NCI-H2227 treated with DMSO at 0.1 percent for 48 hours (cell line): Measurements from ENCODE around the gene DGCR2.
"Not testable (repeated sequence)": the region's sequence is repeated elsewhere in the genome, so short reads cannot be mapped to it uniquely, and the experiment has no call there.

ENCODE experiments used
- DNase-seq: peaks from one replicate; lab custom pipeline; 2025; lab: John Stamatoyannopoulos, UW

DGCR2 gene

DNA sequence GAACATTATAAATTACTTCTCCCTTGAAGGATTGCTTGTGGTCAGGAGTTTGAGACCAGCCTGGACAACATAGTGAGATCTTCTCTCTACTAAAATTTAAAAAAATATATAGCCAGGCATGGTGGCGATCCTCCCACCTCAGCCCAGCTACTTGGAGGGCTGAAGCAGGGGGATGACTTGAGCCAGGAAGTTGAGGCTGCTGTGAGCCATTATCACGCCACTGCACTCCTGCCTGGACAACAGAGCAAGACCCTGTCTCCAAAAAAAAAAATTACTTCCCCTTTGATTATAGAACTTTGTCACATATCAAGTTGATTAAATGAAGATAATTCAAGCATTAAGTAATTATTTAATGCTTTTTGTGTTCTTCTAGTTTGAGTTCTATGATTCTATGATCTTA, 121.0 kb downstream of the DGCR2 start:
- no peak for DNase-seq

DNA sequence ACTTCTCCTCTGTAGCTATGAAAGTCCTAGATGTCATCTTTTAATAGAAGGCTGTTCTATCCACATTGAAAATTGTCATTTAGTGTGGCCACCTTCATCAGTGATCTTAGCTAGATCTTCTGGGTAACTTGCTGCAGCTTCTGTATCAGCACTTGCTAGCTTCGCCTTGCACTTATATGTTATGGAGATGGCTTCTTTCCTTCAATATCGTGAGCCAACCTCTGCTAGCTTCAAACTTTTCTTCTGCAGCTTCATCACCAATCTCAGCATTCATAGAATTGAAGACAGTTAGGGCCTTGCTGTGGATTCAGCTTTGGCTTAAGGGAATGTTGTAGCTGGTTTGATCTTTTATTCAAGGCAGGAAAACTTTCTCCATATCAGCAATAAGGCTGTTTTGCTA, 122.1 kb downstream of the DGCR2 start:
- DNase-seq = not testable (repeated sequence)

DNA sequence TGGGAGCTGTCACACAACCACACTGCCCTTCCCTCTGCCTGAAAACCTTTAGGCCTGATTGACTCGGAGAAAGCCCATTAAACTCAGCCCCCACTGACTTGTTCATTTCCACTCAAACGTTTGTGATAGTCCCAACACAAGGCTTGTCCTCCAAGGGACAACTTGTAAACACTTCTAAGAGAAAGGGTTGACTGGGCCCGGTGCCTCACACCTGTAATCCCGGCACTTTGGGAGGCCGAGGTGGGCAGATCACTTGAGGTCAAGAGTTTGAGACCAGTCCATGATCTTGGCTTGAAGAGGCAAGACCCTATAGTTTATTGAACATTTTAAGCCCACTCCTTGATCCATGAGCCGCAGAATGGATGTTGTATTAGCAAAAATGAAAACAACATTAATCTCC, 122.8 kb downstream of the DGCR2 start:
- no peak for DNase-seq

DNA sequence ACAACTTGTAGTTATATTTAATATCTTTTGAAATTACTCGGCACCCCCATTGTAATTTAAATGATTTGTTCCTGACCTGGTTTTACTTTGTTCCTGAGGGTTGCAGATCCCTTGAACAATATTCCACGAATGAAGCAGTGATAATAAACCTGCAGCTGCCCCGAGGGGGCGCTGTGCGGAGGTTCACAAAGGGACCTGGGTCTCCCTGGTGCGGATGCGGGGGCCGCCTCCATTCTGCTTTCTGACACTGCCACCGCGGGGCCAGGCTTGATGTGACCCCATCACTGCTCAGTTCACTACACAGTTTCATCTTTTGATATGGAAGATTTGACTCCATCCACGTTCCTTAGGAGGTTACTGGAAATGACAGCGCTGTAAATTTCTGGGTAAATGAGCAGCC, 123.2 kb downstream of the DGCR2 start:
- no peak for DNase-seq

DNA sequence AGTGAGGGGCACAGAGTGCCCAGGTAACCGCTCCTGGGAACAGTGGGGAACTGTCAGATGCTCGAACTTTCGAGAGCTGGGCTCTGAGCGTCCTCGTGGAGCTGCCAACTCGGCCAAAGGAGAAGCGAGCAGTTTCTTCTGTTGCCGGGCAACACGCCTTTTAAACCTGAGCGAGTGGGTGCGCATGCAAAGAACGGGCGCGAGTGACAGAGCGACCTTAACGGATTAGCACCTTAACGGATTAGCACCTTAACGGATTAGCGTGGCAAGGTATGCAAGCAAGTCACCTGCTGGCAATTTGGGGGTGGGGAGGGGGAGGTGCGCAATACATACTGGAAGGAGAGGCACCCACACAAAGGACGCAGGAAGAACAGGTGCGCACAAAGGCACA, 124.3 kb downstream of the DGCR2 start:
- no peak for DNase-seq

DNA sequence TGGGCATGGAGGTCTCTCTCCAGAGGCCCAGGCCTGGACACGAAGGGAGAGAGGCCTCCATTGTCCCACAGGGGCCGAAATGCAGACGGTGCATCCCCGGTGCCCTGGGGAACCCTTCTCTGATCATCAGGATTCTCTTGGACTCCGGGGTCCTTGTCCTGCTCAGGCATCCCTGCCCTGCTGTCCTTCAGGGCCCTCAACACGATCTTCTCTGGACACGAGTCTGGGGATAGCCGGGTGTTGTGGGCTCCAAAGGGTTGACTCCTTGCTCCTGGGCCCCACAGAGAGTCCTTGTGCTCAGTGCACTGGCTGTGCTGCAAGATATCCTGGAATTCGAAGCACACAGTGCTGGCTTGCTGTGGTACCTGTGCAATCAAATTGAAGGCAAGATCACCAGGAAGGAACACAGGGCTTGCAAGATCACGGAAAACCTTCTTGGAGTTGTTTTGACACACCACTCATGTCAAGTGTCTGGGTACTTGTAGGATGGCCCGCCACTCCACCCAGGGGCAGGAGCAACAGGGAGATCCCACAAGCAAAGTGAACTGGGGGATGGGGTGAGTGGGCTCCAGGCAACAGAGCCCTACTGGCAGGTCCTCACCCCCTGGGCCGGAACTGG, 124.8 kb downstream of the DGCR2 start:
- DNase-seq = no peak

DNA sequence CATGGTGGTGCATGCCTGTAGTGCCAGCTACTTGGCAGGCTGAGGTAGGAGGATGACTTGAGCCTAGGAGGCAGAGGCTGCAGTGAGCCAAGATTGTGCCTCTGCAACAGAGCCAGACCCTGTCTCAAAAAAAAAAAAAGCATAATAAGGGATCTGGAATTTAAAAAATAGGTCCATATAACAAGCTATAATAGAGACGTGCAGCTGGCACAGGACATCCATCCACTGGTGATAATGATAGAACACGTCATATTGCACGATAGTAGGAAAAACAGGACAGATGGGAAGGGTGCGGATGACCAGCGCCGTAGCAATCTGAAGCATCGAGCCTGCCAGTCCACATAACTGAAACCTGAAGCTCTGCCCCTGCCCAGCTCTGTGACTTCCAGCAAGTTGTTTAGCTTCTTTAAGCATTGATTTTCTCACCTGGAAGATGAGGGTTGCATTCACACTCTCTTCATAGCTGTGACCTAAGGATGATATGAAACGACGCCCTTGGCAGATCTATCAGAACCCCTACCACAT, 125.8 kb downstream of the DGCR2 start:
- DNase-seq = no peak

DNA sequence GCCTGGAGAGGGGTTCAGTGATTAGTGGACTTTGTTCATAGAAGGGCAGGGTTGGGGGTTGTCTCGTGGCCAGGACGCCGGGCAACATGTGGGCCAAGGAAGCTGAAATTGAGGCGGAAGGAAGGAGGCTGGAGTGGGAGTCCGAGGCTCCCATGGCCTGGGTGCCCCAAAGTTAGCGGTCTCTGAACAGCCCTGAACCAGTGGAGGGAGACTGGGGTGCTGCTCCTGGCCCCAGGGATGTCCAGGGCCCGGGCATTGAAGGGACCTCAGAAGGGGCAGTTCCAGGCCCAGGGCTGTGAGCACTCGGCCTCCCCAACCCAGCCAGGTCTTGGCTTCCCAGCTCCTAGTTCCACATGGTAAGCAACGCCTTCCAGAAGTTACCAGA, 126.9 kb downstream of the DGCR2 start:
- DNase-seq = no peak

DNA sequence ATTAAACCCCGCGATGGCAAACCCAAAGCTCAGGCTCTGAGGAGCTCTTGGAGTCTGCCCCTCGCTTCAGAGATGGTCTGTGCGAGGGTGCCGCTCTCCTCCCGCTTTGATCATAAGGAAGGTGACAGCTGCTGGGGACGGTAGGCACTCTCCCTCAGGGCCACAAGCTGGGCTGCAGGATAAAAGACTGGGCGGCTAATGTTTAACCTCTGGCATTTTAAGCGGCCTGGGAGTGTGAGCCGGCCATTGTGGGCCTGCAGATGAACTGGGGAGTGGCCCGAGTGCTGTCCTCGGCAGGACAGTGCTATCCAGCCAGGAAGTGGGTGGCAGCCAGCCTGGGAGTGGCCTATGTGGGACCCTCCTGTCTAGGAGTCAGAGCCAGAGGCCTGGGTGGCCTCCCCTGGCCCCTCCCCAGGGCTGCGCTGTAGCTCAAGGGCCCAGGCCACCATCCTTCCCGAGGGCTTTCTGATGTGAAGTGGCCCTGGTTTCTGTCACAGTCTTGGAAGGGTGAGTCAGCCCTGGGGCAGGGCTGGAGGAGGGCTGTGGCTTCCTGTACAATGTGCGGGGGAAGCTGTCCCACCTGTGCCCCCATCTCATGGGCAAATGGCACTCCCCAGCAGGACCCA, 127.4 kb downstream of the DGCR2 start:
- no peak for DNase-seq

DNA sequence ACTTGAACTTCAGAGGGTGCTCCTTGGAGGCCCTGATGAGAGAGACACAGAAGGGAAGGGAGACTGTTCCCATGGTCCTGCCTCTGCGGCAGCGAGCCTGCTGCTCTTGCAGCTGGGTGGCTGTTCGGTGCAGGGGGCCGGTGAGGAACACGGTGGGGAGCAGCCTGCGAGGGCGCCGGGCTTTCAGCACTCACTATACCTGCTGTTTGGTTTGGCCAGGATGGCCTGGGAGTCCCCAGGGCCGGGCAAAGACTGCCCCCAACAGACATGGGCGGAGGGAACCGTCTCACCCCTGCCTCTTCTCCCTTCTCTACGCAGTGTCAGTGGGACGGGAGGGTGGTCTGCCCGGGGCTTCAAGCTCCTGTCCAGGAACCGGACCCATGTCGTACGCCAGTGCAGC, 128.2 kb downstream of the DGCR2 start:
- no peak for DNase-seq

DNA sequence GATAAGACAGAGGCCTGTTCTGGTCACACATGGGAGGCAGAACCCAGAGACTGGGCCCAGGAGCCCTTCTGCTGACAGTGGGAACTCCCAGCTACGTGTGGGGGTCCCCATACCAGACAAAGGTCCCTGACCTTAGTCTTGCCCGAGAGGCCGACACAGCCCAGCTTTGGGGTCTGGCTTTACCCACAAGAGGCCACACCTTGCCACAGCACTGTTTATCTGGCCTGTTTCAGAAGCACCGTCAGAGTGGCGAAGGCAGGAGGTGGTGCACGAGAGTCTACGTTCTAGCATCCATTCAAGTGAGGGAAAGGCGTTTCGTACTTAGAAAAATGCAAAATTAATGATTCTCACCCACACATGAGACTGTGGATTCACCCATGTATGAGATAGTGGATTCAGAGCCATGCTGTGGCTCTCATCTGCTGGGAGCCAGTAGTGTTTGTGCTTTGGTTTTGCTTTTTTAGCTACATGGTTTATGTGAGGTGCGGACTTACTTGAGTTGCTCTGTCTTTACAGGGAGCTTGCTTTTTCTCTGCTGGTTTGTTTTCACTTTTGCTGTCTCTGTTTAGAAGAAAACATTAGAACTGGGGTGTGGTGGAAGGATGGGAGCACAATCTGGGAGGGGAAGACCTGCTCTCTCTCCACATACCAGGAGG, 129.5 kb downstream of the DGCR2 start:
- no peak for DNase-seq

DNA sequence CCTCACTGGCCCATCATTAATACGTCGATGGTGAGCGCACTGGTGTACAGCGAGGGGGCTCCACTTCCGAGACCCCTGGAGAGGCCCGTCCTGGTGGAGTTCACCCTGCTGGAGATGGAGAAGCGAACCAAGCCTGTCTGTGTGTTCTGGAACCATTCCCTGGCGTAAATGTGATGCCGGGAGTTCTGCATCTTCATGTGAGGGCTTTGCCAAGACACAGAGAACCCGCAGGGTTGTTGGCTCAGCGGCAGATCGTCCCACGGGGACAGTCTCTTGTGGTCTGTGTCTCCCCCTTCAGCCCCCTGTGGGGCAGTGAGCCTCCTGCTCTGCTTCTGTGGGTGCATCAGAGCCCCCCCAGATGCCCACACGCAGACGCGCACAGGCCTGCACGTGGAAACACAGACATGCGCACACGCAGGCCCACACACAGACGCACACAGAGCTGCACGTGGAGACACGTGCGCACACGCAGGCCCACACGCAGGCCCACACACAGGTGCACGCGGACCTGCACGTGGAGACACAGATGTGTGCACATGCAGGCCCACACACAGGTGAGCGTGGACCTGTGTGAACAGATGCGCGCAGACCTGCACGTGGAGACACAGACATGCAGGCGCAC, 130.3 kb downstream of the DGCR2 start:
- DNase-seq = no peak

DNA sequence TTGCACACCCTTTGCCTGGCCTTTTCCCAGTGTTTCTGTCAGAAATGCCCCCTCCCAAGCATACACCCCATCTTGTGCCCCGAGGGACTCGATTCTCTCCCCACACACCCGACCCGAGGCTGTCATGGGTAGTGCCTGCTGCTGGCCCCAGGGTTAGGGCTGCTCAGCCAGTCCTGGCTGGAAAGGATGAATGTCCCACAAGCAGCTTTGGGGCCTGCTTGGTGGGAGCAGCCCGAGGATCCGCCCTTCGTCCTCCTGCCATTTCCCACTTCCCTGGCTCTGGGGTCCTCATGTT, 131.1 kb downstream of the DGCR2 start:
- DNase-seq = no peak

DNA sequence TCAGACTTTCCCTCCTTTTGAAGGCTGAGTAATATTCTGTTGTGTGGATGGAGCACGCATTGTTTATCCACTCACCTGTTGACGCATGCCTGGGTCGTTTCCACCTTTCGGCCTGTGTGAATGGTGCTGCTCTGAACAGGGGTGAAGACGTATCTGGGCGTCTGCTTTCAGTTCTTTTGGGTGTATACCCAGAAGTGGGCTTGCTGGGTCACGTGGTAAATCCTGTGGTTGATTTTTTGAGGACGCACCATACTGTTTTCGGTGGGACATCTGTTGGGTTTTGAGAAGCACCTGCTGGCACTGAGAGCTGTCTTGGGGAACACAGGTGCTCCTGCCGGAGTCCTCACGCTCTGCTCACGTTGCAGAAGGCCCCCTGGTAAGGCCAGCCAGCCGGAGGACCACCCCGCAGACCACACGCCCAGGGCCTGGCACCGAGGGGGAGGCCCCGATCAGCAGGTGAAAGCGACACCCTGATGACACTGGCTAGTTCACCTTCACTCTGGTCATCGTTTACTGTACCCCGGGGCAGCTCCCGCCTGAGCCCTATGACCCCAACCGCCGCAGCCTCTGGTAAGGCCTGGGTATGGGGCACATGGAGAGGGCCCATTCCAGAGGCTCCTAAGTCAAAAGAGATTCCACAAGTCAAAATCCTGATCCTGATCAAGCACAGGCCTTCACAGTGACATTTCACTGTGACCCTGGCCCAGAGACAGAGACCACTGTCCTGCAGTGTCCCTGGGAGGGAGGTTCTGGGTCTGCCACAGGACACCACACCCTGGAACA, 131.7 kb downstream of the DGCR2 start:
- no peak for DNase-seq

DNA sequence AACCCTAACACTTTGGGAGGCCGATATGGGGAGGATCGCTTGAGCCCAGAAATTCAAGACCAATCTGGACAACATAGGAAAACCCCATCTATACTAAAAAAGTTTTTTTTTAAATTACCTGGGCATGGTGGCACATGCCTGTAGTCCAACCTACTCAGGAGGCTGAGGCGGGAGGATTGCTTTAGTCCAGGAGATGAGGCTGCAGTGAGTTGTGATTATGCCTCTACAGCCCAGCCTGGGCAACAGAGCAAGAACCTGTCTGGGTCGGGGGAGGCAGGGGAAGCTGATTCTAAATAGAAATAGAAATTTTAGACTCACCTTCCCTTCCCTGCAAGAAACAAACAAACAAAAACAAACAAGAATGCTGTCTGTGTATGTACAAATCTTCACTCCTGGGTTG, 133.3 kb downstream of the DGCR2 start:
- no peak for DNase-seq

DNA sequence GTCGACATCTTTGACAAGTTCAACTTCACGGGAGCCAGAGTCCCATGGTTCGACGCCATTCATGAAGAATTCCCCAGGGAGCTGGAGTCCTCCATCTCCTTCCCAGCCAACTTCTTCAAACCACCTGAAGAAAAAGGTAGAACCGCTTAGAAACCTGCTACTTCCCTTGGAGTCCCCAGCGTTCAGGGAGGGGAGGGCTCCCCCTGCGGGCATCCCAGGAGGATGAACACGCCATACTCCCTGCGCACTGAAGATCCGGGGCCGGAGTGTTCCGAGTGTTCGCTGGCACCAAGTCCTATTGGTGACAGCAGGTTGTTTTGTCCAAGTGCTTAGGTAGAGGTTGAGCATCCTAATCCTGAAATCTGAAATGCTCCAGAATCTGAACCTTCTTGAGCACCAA, 134.4 kb downstream of the DGCR2 start:
- no peak for DNase-seq

DNA sequence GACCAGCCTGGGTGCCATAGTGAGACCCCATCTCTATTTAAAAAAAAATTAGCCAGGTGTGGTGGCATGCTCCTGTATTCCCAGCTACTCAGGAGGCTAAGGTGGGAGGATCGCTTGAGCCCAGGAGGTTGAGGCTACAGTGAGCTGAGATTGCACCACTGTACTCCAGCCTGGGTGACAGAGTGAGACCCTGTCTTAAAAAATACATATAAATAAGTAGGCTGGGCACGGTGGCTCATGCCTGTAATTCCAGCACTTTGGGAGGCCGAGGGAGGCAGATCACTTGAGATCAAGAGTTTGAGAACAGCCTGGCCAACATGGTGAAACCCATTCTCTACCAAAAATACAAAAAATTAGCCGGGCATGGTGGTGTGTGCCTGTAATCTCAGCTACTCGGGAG, 135.1 kb downstream of the DGCR2 start:
- not testable (repeated sequence) for DNase-seq
